Ascending aorta (tissue), 2 donors: ENCODE results near the gene UBE2D1. TPM values are rescaled to one million over a fixed set of nuclear protein-coding genes. Genes with fewer than 3 reads are reported as not detected.

Source experiments
- DNase-seq, 2 donors: peaks; one replicate each; pipeline ENCODE4 v3.0.0-alpha.2; 2019; ENCODE audit warnings: low spot score in 2 of 2
- H3K27ac ChIP-seq, 2 donors: fragments of 200-600 bp; sonication (generic); one replicate each; pipeline ENCODE4 v1.5.1; 2016 to 2017; ENCODE audit warnings: mild to moderate bottlenecking in 1 of 2
- H3K27me3 ChIP-seq: fragments of 200-600 bp; sonication (generic); one replicate; pipeline ENCODE4 v1.5.1; 2017
- H3K36me3 ChIP-seq, 2 donors: fragments of 200-600 bp; sonication (generic); one replicate each; pipeline ENCODE4 v1.5.1; 2016
- H3K4me1 ChIP-seq, 2 donors: fragments of 200-600 bp; sonication (generic); one replicate each; pipeline ENCODE4 v1.5.1; 2016 to 2017; ENCODE audit warnings: mild to moderate bottlenecking in 1 of 2
- H3K4me3 ChIP-seq, 2 donors: fragments of 200-600 bp; sonication (generic); one replicate each; pipeline ENCODE4 v1.5.1; 2016 to 2017; ENCODE audit warnings: mild to moderate bottlenecking in 1 of 2
- H3K9me3 ChIP-seq, 2 donors: fragments of 200-600 bp; sonication (generic); one replicate each; pipeline ENCODE4 v1.5.1; 2016
- CTCF ChIP-seq, 3 experiments: fragments of 200-600 bp in 2 of 3; fragments of 450-650 bp in 1 of 3; sonication (generic) in 2 of 3; IDR thresholded peaks; one replicate each; pipeline ENCODE4 v1.5.1; 2016 to 2019; ENCODE audit warnings: antibody characterized with exemption in 3 of 3, mild to moderate bottlenecking in 1 of 3, moderate library complexity in 1 of 3
- intact Hi-C: fragments of 100-400 bp; cut with DNase I; formaldehyde crosslinking; loops from one replicate; pipeline ENCODE4 v1.15.1; 2023
- total RNA-seq: library from RNA; depleted of rRNA; stranded (reverse); fragments of >200 nt; gene quantifications from one replicate; pipeline ENCODE4 v1.1.0, GENCODE V29; 2016

Gene UBE2D1
- total RNA-seq, 1 donor from 2014 or later, result 4.2 TPM

- DNase-seq, result no peak
- no peak for TF ChIP-seq CTCF (IDR thresholded peaks at IDR 0.05)
- H3K4me3 ChIP-seq, result no peak overlapping the region
- H3K4me1 ChIP-seq, result peaks cover 0 to 3% of the 10 kb centered on the region in 2 donors
- H3K27ac ChIP-seq, result no peak overlapping the region
- no peaks in the 10 kb centered on the region for H3K27me3 ChIP-seq
- H3K36me3 ChIP-seq, result no peaks in the 10 kb centered on the region
- intact Hi-C loops, result no loop called here
- H3K9me3 ChIP-seq, result no peaks in the 10 kb centered on the region
Observed at GRCh38 chr10:58350619-58351323, 16.0 kb downstream of the UBE2D1 start.

- no peak overlapping the region for H3K27ac ChIP-seq
- intact Hi-C loops, result no loop called here
- H3K27me3 ChIP-seq, result no peaks in the 10 kb centered on the region
- no peak for TF ChIP-seq CTCF (IDR thresholded peaks at IDR 0.05)
- H3K4me3 ChIP-seq, result no peak overlapping the region
- H3K4me1 ChIP-seq, result peaks cover 0 to 3% of the 10 kb centered on the region in 2 donors
- no peaks in the 10 kb centered on the region for H3K9me3 ChIP-seq
- H3K36me3 ChIP-seq, result no peaks in the 10 kb centered on the region
- no peak for DNase-seq
Observed at GRCh38 chr10:58351616-58352578, 17.1 kb downstream of the UBE2D1 start.

- Histone ChIP-seq H3K4me1 (peaks cover 0 to 3% of the 10 kb centered on the region in 2 donors), H3K27ac (no peak overlapping the region), H3K36me3 (no peaks in the 10 kb centered on the region), H3K27me3 (no peaks in the 10 kb centered on the region), H3K4me3 (no peak overlapping the region), H3K9me3 (no peaks in the 10 kb centered on the region)
- intact Hi-C loops, result no loop called here
- DNase-seq, result no peak
- no peak for TF ChIP-seq CTCF (IDR thresholded peaks at IDR 0.05)
Observed at GRCh38 chr10:58352956-58353610, 18.3 kb downstream of the UBE2D1 start.

GRCh38 chr10:58356756-58357155, 21.9 kb downstream of the UBE2D1 start:
- DNase-seq, result no peak
- peaks cover 0 to 3% of the 10 kb centered on the region in 2 donors for H3K4me1 ChIP-seq
- H3K36me3 ChIP-seq, result no peaks in the 10 kb centered on the region
- H3K27ac ChIP-seq, result no peak overlapping the region
- no peak overlapping the region for H3K4me3 ChIP-seq
- TF ChIP-seq CTCF (IDR thresholded peaks at IDR 0.05), result no peak
- no peaks in the 10 kb centered on the region for H3K27me3 ChIP-seq
- H3K9me3 ChIP-seq, result no peaks in the 10 kb centered on the region
- intact Hi-C loops, result no loop called here

GRCh38 chr10:58358314-58358933, 23.6 kb downstream of the UBE2D1 start:
- DNase-seq, result no peak
- no peak for TF ChIP-seq CTCF (IDR thresholded peaks at IDR 0.05)
- intact Hi-C loops, result no loop called here
- no peak overlapping the region for H3K27ac ChIP-seq
- H3K9me3 ChIP-seq, result no peaks in the 10 kb centered on the region
- no peaks in the 10 kb centered on the region for H3K36me3 ChIP-seq
- H3K4me3 ChIP-seq, result no peak overlapping the region
- no peaks in the 10 kb centered on the region for H3K4me1 ChIP-seq
- no peaks in the 10 kb centered on the region for H3K27me3 ChIP-seq
